SHP77 (cell line): Measurements from ENCODE around the gene BCL11B.

Experiments used
- DNase-seq, 2 experiments: peaks; one replicate each; lab custom pipeline; 2025; lab: John Stamatoyannopoulos, UW

BCL11B gene

GRCh38 chr14:99119554-99120525, 152.2 kb downstream of the BCL11B start:
- no peak for DNase-seq
